RCC 7860 (cell line): ENCODE results near the gene ODAD4.
A peak's percentile ranks its signal among the peaks of the same experiment; 100 is the strongest.
"Not testable (repeated sequence)": the region's sequence is repeated elsewhere in the genome, so short reads cannot be mapped to it uniquely, and the experiment has no call there.

Experiments used
- DNase-seq: peaks from one replicate; pipeline ENCODE4 v3.0.0-alpha.2; 2015; ENCODE audit warnings: low spot score
- FAIRE-seq: peaks from 2 replicates; lab custom pipeline; 2012; peaks lifted over from hg19 to GRCh38; lab: Jason Lieb, UNC

ODAD4 gene

DNA sequence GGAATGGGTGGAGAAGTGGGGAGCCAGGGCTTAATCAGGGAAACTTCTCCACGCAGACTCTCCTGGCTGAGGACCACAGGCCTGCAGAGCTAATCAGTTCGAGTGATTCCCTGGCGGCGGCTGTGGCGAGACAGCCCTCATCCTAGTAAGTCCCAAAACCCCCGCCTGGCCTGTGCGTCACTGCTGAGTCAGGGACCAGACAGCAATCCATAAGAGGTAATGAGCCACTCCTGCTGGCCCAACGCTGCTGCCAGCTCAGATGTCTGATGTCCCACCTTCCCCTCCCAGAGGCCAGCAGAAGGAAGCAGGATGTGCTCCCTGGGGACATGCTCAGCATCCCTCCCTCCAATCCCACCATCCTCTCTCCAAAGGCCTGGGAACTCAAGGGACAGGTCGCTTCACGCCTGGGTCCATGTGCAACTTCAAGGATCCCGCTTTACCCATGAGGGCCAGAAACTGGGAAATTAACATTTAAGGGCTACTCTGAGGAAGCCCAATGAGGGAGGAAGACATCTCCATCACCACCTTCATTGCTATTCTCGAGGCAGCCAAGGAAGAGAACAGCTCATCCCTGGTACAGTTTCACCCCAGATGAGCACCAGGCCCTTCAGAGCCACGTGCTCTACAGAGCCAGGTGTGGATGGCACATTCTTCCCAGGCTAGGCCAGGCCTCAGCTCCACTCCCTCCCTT is 19.6 kb upstream of the ODAD4 start:
- DNase-seq, result peak; percentile 99
- FAIRE-seq, result peak; percentile 98

DNA sequence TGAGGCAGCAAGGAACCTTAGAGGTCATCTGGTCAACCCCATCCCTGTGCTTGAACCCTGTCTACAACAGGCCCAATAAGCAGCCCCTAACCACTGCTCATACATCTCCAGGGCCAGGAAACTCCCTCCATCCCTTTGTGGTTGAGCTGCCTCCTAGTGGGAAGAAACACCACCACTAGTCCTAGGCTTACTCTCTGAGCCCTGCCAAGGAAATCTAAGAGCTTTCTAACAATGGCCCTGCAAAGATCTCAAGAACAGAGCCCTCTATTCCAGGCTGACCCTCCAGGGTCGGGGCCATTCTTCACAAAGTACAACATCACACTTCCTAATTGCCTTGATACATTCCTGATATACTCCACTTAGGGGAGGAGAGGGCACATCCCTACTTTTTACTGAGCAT is 17.5 kb upstream of the ODAD4 start:
- DNase-seq (no peak), FAIRE-seq (no peak)

DNA sequence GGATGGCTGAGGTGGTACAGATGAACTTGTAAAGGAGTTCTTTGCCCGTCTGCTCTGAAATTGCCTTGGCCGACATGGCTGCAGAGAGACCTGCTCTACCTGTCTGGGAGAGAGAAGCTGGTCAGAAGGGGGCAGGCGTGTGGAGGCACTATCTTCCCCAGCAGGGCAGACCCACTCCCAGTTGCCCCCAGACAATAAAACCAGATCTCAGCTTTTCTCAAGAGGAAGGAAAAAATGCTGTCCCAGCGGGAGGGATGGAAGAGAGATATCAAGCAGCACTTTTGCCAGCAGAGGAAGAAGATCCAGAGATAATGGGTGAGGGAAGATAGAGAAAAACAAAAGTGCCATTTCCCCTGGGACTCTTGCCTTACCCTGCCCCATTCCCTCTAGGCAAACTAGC is 16.6 kb upstream of the ODAD4 start:
- no peak for FAIRE-seq
- no peak for DNase-seq

DNA sequence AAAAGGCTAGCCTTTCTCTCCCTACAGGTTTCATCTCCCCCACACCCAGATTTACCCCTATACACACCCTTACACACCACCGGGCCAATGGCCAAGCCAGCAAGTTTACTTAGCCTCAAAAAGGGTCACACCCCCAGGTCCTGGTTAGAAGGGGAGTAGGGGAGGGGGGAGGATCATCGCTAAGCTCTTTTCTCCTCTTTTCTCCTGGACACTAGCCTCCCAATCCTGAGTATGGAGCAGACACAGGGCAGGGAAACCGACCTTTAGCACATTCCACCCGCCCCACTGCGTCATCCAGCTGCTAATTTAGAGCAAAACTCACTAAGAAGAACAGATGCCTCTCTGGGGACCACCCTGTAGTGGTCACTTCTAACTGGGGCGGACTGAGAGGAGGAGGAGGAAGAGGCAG is 16.1 kb upstream of the ODAD4 start:
- no peak for FAIRE-seq
- no peak for DNase-seq

DNA sequence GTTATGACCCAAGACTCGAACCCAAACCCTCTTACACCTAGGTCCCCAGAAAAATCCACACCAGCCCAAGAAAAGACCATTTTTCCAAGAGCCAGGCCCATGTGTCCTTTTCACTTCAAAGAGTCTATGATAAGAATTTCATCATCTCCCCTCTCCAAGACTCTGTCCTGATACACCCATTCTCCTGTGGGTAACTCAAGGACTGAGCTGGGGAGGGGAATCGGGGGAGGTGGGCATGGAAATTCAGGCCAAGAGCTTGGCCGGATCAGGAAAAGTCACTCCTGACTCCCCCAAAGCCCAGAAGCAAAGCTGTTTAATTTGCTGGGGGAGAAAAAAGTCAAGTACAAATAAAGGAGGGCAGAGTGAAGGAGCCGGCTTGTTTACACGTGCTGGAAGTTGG is 15.4 kb upstream of the ODAD4 start:
- FAIRE-seq, result no peak
- no peak for DNase-seq

DNA sequence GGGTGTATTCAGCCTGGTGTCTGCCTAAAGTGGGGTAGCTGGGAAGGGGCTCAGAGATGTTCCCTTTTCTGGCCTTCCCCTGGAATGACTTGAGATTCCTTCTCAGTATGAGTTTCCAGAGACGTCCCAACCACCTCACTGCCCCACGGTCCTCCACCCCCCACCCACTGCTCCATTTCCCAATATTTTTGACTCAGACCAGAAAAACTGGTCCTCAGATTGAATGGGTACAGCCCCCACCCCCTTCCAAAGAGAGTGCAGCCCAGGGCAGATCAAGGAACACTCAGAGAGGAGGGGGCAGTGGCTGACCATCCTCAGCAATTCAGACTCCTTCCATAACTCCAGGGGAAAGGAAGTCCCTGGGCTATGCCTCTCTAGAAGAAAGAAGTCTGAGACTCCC is 14.9 kb upstream of the ODAD4 start:
- DNase-seq (no peak), FAIRE-seq (no peak)

DNA sequence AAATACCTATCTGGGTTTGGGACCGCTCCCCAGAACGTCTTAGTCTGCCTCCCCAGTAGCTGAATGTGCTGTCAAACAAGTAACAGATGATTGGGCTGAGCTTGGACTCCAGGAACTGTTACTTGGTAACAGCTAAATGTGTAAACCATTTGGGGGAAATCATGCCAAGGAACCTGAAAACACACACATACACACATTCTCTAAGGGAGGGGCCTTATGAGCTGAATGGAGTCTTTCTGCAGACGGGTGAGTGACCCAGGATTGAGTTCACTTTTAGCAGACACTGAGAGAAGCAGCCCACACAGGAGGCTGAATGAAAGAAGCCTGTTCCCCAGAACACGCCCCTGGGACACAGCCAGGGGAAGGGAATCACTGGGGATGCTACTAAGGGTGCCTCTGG is 13.2 kb upstream of the ODAD4 start:
- FAIRE-seq, result peak; percentile 61
- DNase-seq, result peak; percentile 64

DNA sequence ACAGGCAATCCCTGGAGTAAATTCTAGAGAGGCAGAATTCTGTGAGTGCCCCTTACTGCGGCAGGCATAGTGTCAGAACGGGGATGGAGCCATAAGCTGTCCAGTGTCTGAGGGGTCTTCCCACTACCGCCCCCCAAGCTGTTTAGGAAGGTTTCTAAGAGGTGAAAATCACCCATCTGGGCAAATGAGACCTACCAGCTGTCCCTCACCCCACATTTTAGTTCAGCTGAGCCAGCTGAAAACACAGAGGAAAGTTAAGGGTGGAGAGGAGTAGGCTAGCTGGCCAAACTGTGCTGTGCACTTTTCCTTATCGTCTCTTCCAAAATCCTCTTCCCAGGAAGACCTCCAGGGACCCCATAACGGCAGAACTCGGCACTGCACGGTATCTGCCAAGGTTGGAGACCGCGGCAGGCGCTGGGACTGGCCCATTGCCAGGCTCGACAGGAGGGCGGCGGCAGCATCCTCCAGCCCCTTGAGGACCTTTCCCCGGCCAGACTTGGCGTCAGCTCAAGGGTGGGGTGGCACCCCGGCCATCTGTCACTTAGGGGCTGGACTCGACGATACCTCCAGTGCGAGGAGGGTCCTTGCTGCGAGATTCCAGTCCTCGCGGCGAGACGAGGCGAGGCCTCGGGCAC is 12.6 kb upstream of the ODAD4 start:
- FAIRE-seq, result no peak

DNA sequence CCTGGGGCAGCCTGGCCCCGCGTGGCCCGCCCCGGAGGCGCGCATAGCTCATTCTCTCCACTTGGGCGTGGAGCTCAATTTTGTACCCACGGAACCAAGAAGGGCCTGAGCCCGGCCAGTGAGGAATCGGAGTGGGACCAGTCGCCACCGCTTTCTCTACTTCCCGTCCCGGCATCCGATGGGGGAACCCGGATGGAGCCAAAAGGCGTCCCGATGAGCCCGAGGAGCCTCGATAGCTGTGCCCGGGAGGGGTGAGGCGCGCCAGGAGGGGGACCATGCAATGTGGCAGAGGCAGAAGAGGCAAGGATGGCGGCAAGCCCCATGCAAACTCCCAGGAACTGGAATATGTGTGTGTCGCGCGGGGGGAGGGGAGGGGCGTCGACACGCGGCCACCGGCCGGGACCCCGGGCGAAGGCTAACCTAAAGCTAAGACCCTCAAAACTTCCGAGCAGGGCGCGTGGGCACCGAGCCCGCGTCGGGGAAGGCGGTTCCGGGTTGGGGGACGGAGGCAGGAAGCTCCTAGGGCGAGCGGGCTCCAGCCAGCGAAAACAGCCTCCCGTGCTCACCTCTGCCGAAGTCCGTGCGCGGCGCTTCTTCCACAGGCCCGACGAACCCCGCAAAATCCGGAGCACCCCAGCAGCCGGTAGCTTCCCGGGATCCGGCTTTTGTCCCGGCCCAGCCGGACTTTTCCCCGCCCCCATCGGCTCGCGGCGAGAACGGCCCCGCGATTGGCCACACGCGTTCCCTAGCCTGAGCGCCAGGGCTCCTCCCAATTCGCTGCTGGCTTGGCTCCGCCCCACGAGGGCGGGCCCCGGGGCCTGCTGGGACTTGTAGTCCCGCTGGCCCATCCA is 11.9 kb upstream of the ODAD4 start, which contains the start of gene ACLY:
ACLY (minus strand) TSS at position 638 of the 851 bp plus-strand sequence. CDS start 5,078 bp downstream, outside the sequence.
- peak; percentile 89 for DNase-seq
- peak; percentile 54 for FAIRE-seq

More for the DNA sequence above, 12.6 kb upstream of the ODAD4 start:
- DNase-seq, result peak; percentile 26

DNA sequence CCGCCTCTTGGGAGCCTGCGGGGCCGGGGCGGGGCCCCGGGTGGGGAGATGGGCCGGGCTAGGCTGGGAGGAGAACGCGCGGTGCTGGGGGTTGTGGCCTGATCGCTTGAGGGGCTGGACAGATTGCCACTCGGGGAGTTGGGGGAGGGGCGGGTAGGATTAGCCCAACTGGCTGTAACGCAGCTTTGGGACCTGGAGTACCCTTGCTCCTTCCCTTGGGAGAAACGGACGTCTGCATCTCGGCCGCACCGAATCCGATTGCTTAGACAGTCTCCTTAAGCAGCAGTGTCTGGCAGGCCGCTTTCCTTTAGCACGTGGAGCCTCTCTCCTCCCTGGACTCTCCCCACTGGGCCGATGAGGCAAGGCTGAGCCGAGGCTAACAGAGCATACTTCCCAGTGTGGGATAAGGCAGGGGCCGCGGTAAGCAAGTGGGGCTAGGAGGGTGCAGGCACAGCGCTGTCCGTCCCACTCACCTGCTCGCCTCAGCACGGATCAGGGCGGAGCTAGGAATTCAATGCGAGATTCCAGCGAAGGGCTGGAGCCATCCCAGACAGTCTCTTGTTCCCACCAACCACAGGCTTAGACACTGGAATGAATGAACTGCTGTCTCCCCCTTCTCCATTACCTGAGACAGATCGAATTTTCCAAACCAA is 11.1 kb upstream of the ODAD4 start:
- DNase-seq (peak; percentile 11), FAIRE-seq (no peak)

DNA sequence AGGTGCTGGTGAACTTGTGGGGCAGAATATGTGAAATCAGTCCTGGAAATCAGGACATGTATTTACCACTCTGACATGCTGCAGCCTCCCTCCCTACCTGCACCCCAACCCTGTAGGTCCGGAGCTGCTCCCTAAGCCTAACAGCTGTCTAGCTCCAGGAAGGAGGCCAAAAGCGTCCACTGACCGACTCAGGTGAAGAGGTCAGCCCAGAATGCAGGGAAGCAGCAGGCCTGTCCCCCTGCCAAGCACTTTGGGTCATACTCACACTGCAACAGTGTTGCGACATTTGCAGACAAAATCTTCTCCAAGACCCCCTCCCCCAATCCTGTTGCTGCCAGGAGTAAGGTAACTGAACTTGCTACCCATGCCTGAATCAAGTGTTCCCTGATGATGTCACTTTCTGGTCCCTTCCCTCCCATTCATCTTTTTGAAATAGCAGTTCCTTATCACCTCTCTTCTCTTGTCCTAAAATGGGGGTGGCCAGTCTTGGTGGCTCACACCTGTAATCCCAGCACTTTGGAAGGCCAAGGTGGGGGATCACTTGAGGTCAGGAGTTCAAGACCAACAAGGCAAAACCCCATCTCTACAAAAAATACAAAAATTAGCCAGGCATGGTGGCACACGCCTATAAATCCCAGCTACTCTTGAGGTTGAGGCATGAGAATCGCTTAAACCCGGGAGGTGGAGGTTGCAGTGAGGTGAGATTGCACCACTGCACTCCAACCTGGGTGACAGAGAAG is 10.4 kb upstream of the ODAD4 start:
- DNase-seq (no peak), FAIRE-seq (no peak)

DNA sequence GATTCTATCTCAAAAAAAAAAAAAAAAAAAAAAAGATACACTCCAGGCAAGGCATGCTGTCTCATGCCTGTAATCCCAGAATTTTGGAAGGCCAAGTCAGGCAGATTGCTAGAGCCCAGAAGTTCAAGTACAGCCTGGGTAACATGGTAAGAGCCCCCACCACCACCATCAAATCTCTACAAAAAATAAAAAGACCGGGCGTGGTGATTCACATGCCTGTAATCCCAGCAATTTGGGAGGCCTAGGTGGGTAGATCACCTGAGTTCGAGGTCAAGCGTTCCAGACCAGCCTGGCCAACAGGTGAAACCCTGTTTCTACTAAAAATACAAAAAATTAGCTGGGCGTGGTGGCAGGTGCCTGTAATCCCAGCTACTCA is 9.8 kb upstream of the ODAD4 start:
- DNase-seq (no peak), FAIRE-seq (no peak)

DNA sequence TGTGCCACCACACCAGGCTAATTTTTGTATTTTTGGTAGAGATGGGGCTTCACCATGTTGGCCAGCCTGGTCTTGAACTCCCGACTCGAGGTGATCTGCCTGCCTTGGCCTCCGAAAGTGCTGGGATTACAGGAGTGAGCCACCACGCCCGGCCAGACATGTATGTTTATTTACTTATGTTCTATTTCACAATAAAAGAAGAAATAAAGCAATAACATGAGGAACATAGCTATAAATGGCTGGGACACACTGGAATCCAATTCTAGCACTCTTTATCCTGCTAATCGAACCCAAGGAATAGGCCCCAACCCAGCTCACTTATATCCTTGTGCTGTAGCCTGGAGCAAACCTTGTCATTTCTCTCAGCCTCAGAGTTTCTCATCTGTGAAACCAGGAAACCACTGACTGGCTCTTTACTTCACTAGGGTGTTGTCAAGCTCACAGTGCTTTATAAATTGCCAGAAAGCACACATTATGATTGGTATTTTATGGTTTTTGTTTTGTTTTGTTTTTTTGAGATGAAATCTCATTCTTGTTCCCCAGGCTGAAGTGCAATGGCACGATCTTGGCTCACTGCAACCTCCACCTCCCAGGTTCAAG is 4.3 kb upstream of the ODAD4 start:
- no peak for FAIRE-seq
- no peak for DNase-seq

DNA sequence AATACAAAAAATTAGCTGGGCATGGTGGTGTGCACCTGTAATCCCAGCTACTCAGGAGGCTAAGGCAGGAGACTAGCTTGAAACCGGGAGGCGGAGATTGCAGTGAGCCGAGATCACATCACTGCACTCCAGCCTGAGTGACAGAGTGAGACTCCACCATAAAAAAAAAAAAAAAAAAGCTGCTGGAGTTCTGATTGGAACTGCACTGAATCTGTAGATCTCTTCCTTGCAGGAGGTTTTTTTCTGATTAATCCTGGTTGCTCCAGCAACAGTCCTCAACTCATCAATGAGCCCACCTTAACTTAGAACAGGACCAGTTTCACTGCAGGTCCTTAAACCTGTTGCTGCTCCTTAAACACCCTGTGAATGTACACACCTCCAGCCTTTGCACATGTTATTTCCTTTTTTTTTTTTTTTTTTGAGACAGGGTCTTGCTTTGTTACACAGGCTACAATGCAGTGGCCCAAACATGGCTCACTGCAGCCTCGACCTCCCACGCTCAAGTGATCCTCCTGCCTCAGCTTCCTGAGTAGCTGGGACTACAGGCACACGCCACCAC is 1.6 kb upstream of the ODAD4 start:
- FAIRE-seq (no peak), DNase-seq (no peak)

DNA sequence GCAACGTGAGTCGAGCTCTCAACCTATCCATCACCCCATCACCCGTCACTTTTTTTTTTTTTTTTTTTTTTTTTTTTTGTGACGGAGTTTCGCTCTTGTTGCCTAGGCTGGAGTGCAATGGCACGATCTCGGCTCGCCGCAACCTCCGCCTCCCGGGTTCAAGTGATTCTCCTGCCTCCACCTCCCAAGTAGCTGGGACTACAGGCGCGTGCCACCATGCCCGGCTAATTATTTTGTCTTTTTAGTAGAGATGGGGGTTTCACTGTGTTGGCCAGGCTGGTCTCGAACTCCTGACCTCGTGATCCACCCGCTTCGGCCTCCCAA is 378 bp downstream of the ODAD4 start:
- not testable (repeated sequence) for FAIRE-seq, DNase-seq

DNA sequence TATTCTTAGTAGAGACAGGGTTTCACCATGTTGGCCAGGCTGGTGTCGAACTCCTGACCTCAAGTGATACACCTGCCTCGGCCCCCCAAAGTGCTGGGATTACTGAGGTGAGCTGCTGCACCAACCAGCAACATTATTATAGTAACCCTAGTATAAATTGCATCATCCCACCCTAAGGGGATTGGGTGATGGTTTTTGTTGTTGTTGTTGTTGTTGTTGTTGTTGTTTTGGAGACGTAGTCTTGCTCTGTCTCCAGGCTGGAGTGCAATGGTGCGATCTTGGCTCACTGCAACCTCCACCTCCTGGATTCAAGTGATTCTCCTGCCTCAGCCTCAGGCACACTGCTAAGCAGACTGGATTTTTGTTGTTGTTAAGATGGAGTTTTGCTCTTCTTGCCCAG is 1.3 kb downstream of the ODAD4 start:
- not testable (repeated sequence) for DNase-seq, FAIRE-seq

DNA sequence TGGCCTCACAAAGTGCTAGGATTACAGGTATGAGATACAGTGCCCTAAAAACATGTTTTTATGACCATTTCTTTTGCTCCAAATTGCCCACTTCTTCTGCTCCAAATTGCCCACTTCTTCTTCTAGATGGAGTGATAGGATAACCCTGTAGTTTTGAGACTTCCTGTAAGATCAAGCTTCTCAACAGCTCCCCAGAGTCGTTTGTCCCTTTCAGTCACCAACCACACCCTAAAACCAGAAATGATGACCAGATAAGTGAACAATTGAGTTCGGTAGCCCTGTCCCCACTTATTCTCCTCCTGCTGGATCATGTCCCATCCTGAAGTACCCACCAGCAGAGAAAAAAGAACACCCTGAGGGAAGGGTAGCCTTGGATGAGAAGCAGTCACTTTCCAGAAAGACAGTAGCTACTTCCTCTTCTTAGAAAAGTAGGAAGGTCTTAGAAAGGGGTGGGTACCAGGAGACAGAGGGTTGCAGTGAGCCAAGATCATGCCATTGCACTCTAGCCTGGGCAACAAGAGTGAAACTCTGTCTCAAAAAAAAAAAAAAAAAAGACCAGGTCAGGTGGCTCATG is 2.5 kb downstream of the ODAD4 start:
- FAIRE-seq (no peak), DNase-seq (no peak)

DNA sequence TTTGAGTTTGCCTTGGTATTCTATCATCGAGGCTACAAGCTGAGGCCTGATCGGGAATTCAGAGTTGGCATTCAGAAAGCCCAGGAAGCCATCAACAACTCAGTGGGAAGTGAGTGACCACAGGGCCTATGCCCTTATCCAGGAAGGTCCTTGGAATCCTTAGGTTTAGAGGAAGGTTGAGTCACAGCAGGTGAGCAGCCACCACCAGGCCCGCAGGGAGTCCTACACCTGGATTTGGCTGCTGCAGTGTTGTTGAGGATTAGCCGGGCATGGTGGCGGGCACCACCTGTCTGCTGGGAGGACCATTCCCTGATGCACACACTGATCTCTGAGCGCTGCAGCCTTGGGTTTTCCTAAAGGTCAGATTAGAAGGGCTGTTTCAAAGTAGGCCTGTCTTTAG is 5.2 kb downstream of the ODAD4 start:
- no peak for FAIRE-seq
- no peak for DNase-seq
